OCI-LY3 (cell line): ENCODE data around the gene MPC1L.

ENCODE experiments used
- CTCF ChIP-seq: fragments of 200-600, 300-600 bp; sonication (generic); IDR thresholded peaks from 2 replicates; pipeline ENCODE4 v1.5.1; 2014; ENCODE audit warnings: antibody characterized with exemption, low read length, low read depth
- EZH2phosphoT487 ChIP-seq: fragments of 200-600 bp; shearing (Covaris generic); IDR thresholded peaks from 2 replicates; pipeline ENCODE4 v1.6.1; 2018; ENCODE audit warnings: antibody characterized with exemption, mixed run types, low read depth

GRCh38 chrX:40580537-40581335 is 42.5 kb upstream of the MPC1L start, which contains the start of gene ATP6AP2:
- TF ChIP-seq CTCF: no peak
- no peak for TF ChIP-seq EZH2phosphoT487
